GM18520 (cell line): ENCODE results near the gene TRIM40.
"Not testable (repeated sequence)": the region's sequence is repeated elsewhere in the genome, so short reads cannot be mapped to it uniquely, and the experiment has no call there.

Experiments
- ATAC-seq: cut with Tn5 transposase; IDR thresholded peaks from one replicate; pipeline ENCODE4 v1.9.1; 2021; ENCODE audit not compliant: unreplicated experiment

The TRIM40 gene

DNA sequence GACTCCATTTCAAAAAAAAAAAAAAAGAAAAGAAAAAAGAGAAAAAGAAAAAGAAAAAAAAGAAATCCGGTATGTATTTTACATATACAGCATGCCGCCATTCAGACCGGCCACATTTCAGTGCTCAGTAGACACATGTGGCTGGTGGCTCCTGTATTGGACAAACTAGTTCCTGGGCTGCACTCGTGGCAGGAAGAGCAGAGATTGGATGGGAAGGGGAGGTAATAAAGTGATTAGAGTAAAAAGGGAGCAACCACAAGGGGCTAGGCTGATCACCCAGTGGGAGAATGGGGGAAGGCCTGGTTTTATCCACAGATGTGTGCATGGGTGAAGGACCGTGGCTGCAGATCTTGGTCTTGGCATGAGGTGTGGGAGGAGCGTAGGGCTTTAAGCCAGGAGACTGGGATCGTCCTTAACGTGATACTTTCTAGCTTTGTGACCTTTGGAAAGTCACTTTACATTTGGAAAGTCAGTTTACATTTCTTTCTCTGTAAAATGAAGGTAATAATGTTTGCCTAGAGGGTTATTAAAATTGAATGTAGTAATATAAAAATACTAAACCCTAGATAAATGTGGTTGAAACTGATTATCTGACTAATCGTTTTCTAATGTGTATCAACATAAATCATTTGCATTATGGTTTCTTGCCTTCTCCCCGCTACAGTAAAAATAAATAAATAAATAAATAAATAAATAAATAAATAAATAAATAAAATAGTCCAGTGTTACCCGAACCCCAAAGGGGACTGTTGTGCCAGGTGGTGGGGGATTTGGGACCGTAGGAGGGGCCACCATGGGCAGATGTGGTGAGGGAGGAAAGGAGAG is 26.5 kb downstream of the TRIM40 start:
- ATAC-seq: no peak

DNA sequence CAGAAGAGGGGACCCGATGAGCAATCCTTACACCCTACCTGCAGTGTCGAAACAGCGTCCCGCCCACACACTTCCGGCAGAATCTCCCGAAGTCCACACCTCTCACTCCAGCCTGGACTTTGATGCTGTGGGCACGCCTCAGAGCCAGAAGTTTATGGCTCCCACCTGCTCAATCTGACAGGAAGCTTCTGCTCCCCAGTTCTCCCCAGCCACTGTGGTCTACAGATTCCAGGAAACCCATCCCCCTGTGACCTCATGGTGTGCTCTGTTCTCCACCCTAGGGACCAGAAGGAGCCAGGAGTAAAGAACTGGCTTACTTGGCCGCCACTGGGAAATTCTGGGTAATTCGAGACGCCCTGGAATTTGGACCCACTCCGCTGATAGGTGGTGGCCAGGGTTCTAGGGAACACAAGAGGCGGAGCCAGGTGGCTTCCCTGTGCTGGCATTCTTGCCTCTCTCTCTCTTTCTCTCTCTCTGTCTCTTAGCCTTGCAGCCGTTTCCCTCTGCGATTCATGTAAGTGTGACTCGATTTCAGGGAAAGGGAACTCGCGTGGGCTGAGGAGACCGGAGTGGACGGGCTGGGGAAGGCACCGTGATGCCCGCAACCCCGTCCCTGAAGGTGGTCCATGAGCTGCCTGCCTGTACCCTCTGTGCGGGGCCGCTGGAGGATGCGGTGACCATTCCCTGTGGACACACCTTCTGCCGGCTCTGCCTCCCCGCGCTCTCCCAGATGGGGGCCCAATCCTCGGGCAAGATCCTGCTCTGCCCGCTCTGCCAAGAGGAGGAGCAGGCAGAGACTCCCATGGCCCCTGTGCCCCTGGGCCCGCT is 27.4 kb downstream of the TRIM40 start, which contains the start of gene TRIM15:
Gene TRIM15, plus strand, starts transcription at position 457 of the 828 bp plus-strand sequence. Its CDS starts 139 bp downstream, at position 596.
- ATAC-seq: no peak

DNA sequence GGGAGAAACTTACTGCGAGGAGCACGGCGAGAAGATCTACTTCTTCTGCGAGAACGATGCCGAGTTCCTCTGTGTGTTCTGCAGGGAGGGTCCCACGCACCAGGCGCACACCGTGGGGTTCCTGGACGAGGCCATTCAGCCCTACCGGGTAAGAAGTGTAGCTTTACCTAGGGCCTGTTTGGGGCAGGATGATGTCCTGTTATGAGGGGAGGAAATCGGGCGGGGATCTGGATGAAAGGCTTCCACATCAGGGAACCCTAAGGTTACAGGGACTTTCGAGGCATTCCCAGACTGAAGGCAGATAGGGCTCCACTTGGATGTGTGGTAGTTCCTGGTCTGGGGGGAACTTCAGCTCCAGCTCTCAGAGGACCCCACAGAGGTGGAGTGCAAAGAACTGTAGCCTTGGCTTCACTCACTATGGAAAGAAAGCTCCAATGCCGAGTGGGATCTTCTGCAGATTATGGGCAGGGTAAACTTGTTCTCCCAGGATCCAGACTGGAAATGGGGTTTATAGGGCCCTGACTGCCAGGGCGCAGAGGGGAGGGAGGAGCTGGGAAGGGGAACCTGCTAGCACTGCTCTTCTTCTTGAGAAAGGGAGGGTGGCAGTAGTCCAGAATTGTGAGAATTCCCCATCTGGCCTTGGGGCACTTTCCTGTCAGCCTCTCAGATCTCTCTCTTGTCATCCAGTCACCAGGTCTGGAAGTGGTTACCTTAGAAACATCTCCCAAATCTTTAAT is 28.1 kb downstream of the TRIM40 start:
- ATAC-seq: no peak

DNA sequence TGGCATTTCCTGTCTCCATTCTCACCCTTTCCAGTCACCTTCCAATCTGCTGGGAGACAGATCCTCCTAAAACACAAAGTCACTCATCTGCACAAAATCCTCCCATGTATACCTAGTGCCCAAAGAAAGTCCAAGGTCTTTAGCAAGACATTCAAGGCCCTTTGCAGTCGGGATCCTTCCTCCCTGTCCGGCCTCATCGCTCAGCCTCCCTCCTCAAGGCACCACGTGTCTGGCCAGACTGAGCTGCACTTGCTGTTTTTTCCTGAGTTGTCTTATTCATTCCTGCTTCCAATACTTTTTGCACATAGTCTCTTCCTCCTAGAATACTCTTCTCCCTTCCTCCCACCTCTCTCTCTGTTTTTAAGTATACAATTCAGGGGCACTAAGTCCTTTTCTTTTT is 28.8 kb downstream of the TRIM40 start:
- ATAC-seq: no peak

DNA sequence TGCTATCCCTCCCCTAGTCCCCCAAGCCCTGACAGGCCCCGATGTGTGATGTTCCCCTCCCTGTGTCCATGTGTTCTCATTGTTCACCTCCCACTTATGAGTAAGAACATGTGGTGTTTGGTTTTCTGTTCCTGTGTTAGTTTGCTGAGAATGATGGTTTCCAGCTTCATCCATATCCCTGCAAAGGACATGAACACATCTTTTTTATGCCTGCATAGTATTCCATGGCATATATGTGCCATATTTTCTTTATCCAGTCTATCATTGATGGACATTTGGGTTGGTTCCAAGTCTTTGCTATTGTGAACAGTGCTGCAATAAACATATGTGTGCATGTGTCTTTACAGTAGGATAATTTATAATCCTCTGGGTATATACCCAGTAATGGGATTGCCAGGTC is 29.3 kb downstream of the TRIM40 start:
- ATAC-seq: not testable (repeated sequence)

GRCh38 chr6:30167101-30167500 is 31.2 kb downstream of the TRIM40 start:
- no peak for ATAC-seq

DNA sequence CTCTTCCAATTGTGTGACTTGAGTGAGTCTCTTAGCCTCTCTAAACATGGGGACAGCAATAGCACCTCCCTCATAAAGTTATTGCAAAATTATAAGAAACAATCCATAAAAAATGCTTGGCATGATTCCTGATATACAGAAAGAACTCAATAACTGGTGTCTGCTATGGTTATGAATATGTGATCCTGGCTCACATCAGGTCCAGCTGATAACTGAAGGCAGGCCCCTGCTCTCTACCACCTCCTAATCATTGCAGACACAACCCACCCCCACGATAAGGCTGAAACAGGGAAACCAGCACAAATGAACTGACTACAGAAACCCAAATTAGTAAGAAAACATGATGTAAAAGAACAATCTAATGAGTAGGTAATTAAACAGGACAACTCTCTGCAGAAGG is 32.8 kb downstream of the TRIM40 start:
- no peak for ATAC-seq

- no peak for ATAC-seq
Observed at GRCh38 chr6:30169658-30170614, 34.0 kb downstream of the TRIM40 start.

DNA sequence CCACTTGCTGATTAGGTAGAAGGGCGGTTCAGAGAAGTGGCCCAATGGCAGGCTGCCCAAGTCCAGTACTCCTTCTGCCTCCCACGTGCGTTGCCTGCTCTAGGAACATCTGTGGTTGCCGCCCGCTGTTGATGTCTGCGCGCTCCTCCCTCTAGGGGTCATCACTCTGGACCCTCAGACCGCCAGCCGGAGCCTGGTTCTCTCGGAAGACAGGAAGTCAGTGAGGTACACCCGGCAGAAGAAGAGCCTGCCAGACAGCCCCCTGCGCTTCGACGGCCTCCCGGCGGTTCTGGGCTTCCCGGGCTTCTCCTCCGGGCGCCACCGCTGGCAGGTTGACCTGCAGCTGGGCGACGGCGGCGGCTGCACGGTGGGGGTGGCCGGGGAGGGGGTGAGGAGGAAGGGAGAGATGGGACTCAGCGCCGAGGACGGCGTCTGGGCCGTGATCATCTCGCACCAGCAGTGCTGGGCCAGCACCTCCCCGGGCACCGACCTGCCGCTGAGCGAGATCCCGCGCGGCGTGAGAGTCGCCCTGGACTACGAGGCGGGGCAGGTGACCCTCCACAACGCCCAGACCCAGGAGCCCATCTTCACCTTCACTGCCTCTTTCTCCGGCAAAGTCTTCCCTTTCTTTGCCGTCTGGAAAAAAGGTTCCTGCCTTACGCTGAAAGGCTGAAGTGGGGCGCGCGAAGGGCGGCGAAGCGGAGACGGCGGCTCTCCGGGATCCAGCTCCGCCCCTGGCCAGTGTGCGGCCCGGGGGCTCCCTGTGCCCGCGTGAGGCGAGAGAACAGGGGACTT is 35.9 kb downstream of the TRIM40 start:
- ATAC-seq: no peak

GRCh38 chr6:30172681-30173080 is 36.7 kb downstream of the TRIM40 start:
- ATAC-seq: no peak

DNA sequence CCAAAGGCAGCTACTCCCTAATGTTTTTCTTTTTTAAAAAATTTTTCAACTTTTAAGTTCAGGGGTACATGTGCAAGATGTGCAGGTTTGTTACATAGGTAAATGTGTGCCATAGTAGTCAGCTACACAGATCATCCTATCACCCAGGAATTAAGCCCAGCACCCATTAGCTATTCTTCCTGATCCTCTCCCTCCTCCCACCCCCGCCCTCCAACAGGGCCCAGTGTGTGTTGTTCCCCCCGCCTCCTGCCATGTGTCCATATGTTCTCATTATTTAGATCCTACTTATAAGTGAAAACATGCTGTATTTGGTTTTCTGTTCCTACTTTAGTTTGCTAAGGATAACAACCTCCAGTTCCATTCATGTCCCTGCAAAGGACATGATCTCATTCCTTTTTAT is 39.8 kb downstream of the TRIM40 start:
- ATAC-seq: no peak

GRCh38 chr6:30178837-30179236 is 42.9 kb downstream of the TRIM40 start:
- ATAC-seq: no peak

DNA sequence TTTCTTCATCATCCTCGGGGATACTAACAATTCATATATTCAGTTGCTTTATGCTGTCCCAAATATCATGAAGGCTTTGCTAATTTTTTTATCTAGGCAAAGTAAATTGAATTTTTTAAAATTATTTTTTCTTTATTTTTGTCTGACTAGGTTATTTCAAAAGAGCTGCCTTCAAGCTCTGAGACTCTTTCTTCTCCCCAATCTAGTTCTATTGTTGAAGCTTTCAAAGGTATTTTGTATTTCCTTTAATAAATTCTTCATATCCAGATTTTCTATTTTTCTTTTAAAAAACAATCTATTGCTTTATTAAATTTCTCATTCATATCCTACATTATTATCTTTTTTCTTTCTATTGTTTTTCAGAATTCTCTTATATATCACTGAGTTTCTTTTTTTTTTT is 44.2 kb downstream of the TRIM40 start:
- ATAC-seq: no peak

DNA sequence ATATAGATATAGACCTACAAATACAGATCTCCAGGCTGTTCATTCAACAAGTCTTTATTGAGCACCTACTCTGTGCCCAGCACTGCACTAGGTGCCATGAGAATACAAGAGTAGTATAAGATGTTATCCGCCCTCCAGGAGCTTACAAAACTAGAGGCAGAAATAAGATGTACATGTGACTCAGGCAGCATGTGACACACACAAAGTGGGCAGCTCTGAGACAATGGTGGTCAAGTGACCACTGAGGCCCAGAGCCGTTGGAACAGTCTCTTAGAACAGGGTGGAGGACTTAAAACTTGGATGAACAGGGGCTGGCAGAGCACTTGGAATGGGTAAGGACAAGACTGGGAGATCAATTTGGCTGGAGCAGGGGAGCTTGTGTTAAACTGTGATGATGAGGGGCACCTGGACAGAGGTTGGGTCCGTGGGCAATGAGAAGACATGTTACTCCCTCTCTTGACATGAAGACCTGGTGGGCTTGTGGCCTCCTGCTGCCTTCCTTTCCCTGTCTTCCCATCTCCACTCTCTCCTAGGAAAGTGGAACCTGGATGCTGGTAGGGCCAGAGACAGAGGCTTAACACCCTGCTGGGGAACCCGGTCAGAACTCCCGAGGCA is 48.6 kb downstream of the TRIM40 start:
- ATAC-seq: no peak

DNA sequence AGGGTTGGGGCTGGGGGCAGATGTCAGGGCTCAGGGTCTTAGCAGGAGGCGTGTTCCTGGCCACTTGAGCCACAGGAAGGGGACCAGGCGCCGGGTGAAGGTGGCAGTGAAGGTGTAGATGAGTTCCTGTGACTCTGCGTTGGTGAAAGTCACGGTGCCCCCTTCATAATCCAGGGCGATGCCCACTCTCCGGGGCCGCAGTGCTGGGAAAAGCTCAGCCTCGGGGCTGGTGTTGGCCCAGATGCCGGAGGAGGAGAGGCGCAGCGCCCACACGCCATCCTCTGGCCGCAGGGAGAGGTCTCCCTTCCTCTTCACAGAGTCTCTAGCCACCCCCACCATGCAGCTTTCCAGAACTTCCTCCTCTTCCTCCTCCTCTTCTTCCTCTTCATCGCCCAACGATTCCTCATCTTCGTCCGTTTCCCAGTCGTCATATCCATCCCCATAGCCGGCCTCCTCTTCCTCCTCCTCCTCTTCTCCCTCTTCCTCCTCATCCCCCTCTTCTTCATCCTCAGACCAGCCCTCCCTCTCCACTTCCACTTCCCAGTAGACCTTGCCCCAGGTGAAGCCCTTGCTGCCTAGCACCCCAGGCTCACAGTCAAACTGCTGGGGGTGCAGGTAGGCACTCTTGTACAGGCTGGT is 50.0 kb downstream of the TRIM40 start:
- ATAC-seq: no peak

- no peak for ATAC-seq
Observed at GRCh38 chr6:30188541-30188940, 52.6 kb downstream of the TRIM40 start.

GRCh38 chr6:30192076-30192475 is 56.1 kb downstream of the TRIM40 start:
- no peak for ATAC-seq
